Measurements from ENCODE around the gene DLG2. TPM values are rescaled to one million over a fixed set of nuclear protein-coding genes. Genes with fewer than 3 reads are reported as not detected.

DLG2 gene
- polyA plus RNA-seq, 3 donors = 0.24 to 0.39 TPM; not detected in 1

DNA sequence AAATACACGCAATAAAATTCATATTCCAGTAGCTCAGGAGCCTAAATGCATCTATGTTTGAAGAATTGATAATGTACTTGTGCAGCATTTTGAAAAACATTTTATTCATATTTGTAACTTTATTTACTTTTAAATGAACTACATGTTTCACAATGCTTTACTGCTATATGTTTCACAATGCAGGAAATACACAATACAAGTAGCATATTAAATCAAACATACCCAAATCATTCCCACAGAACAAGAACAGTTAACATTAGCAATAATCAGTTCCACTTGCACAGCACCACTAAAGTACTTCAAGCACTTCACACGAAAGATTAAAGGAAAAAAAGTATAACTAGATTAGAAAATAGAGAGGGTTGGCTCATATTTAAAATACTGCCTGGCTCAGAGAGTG is 1997.4 kb downstream of the DLG2 start:
- Histone ChIP-seq H3K4me2 (replicated peaks; ENCODE audit: extremely low read depth, low read length, poor library complexity, severe bottlenecking) (no peak overlapping the region), H3K4me1 (ENCODE audit: control insufficient read depth in 1 of 2, insufficient read depth in 2 of 2, low read length in 2 of 2) (no peaks in the 10 kb centered on the region), H2AFZ (ENCODE audit: insufficient read depth, low read depth, low read length, poor library complexity, severe bottlenecking) (no peak overlapping the region), H3K9ac (ENCODE audit: insufficient read depth, low read length, poor library complexity, severe bottlenecking) (no peak overlapping the region), H3K36me3 (replicated peaks in 1 of 2; ENCODE audit: control insufficient read depth in 1 of 2, insufficient read depth in 2 of 2, low read length in 2 of 2) (no peaks in the 10 kb centered on the region), H3K4me3 (replicated peaks in 1 of 3; ENCODE audit: low read depth in 2 of 3, low read length in 3 of 3) (no peak overlapping the region), H3K27ac (ENCODE audit: low read depth in 1 of 2, low read length in 2 of 2) (no peak overlapping the region), H3K9me3 (replicated peaks in 1 of 2; ENCODE audit: control insufficient read depth in 1 of 2, insufficient read depth in 1 of 2, low read length in 2 of 2) (no peaks in the 10 kb centered on the region), H3K79me2 (ENCODE audit: insufficient read depth, low read length) (no peaks in the 10 kb centered on the region), H4K20me1 (ENCODE audit: insufficient read depth, low read length) (no peaks in the 10 kb centered on the region), H3K27me3 (ENCODE audit: control insufficient read depth in 2 of 2, insufficient read depth in 2 of 2, low read length in 2 of 2) (no peaks in the 10 kb centered on the region)
- Mint-ChIP-seq H3K27ac (no peak overlapping the region), H3K9me3 (peaks cover 0 to 3% (median 1%) of the 10 kb centered on the region in 7 donors), H3K36me3 (no peaks in the 10 kb centered on the region), H3K27me3 (ENCODE audit: low read depth in 3 of 3) (peaks cover 0 to 2% (median 0%) of the 10 kb centered on the region in 3 donors), H3K4me3 (no peak overlapping the region), H3K4me1 (no peaks in the 10 kb centered on the region)
- intact Hi-C loops (cut with micrococcal nuclease) = no loop called here
- no peak for DNase-seq
- TF ChIP-seq, protein P1, sequence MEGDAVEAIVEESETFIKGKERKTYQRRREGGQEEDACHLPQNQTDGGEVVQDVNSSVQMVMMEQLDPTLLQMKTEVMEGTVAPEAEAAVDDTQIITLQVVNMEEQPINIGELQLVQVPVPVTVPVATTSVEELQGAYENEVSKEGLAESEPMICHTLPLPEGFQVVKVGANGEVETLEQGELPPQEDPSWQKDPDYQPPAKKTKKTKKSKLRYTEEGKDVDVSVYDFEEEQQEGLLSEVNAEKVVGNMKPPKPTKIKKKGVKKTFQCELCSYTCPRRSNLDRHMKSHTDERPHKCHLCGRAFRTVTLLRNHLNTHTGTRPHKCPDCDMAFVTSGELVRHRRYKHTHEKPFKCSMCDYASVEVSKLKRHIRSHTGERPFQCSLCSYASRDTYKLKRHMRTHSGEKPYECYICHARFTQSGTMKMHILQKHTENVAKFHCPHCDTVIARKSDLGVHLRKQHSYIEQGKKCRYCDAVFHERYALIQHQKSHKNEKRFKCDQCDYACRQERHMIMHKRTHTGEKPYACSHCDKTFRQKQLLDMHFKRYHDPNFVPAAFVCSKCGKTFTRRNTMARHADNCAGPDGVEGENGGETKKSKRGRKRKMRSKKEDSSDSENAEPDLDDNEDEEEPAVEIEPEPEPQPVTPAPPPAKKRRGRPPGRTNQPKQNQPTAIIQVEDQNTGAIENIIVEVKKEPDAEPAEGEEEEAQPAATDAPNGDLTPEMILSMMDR (IDR thresholded peaks at IDR 0.05) = no peak
- no CpG with 5 or more reads among the region's 2 CpGs for WGBS (ENCODE audit: insufficient coverage)

DNA sequence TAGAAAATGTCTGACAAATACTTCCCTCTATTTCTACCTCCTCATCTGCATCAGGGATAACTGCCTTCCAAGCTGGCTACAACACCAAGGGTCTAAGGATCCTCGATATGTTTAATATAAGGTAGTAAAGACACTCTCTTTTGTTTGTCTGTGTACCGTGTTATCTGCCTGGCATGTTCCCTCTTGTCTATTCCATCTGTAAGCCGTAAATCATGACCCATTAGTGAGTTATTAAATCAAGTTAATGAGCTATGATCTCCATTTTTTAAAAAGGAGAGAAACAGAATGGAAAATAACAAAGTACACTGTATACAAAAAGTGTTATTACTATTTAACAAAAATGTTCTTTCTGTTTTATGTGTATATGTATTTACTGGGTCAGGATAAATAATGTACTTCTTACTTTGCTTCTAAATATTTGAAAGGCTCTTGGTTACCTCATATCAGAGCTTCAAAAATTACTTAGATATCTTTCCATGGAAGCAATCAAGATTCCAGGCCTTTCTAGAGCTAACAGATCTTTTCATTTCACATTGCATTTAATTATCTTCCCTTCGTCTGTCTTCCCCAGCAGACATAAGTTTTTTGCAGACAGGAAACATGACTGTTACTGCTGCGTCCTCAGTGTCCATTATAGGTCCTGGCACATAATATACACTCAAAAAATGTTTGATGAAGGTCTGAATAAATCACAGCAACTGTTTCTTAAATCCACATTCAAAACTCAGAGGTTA is 1998.4 kb downstream of the DLG2 start:
- intact Hi-C loops (cut with micrococcal nuclease) = no loop called here
- Mint-ChIP-seq H3K4me1 (no peaks in the 10 kb centered on the region), H3K9me3 (peaks cover 0 to 3% (median 1%) of the 10 kb centered on the region in 7 donors), H3K27ac (no peak overlapping the region), H3K27me3 (ENCODE audit: low read depth in 3 of 3) (peaks cover 0 to 2% (median 0%) of the 10 kb centered on the region in 3 donors), H3K36me3 (no peaks in the 10 kb centered on the region), H3K4me3 (no peak overlapping the region)
- H3K9me3 ChIP-seq (replicated peaks in 1 of 2; ENCODE audit: control insufficient read depth in 1 of 2, insufficient read depth in 1 of 2, low read length in 2 of 2) = no peaks in the 10 kb centered on the region
- H4K20me1 ChIP-seq (ENCODE audit: insufficient read depth, low read length) = no peaks in the 10 kb centered on the region
- no peak overlapping the region for H3K4me2 ChIP-seq (replicated peaks; ENCODE audit: extremely low read depth, low read length, poor library complexity, severe bottlenecking)
- no peaks in the 10 kb centered on the region for H3K36me3 ChIP-seq (replicated peaks in 1 of 2; ENCODE audit: control insufficient read depth in 1 of 2, insufficient read depth in 2 of 2, low read length in 2 of 2)
- no peak for DNase-seq
- TF ChIP-seq, protein P1 (IDR thresholded peaks at IDR 0.05) = no peak
- H2AFZ ChIP-seq (ENCODE audit: insufficient read depth, low read depth, low read length, poor library complexity, severe bottlenecking) = no peak overlapping the region
- no peak overlapping the region for H3K4me3 ChIP-seq (replicated peaks in 1 of 3; ENCODE audit: low read depth in 2 of 3, low read length in 3 of 3)
- H3K27me3 ChIP-seq (ENCODE audit: control insufficient read depth in 2 of 2, insufficient read depth in 2 of 2, low read length in 2 of 2) = no peaks in the 10 kb centered on the region
- no CpG with 5 or more reads among the region's 5 CpGs for WGBS (ENCODE audit: insufficient coverage)
- no peaks in the 10 kb centered on the region for H3K4me1 ChIP-seq (ENCODE audit: control insufficient read depth in 1 of 2, insufficient read depth in 2 of 2, low read length in 2 of 2)
- H3K27ac ChIP-seq (ENCODE audit: low read depth in 1 of 2, low read length in 2 of 2) = no peak overlapping the region
- H3K79me2 ChIP-seq (ENCODE audit: insufficient read depth, low read length) = no peaks in the 10 kb centered on the region
- no peak overlapping the region for H3K9ac ChIP-seq (ENCODE audit: insufficient read depth, low read length, poor library complexity, severe bottlenecking)

All from CD14-positive monocyte (primary cell).